Kidney (tissue), 14 donors: ENCODE measurements around the gene EMC1. TPM values are rescaled to one million over a fixed set of nuclear protein-coding genes. Genes with fewer than 3 reads are reported as not detected.

Source experiments
- DNase-seq, 5 donors: peaks; one replicate each; pipeline ENCODE4 v3.0.0-alpha.2; 2013 to 2020
- FAIRE-seq: peaks from 2 replicates; lab custom pipeline; 2012; peaks lifted over from hg19 to GRCh38; lab: Jason Lieb, UNC
- H3K27ac ChIP-seq, 2 donors: one replicate each; pipeline ENCODE4 v1.7.0; 2013; ENCODE audit warnings: low read depth in 2 of 2, low read length in 2 of 2, inconsistent platforms in 1 of 2
- H3K27me3 ChIP-seq: one replicate; pipeline ENCODE4 v1.7.1; 2013; ENCODE audit warnings: low read length, inconsistent platforms; ENCODE audit not compliant: control insufficient read depth, insufficient read depth
- H3K36me3 ChIP-seq, 3 donors: one replicate each; pipeline versions ENCODE4 v1.7.0 to v1.7.1; 2013; ENCODE audit warnings: low read length in 3 of 3, control low read depth in 1 of 3, inconsistent platforms in 1 of 3; ENCODE audit not compliant: insufficient read depth in 3 of 3, control insufficient read depth in 2 of 3
- H3K4me1 ChIP-seq, 3 donors: one replicate each; pipeline versions ENCODE4 v1.7.0 to v1.7.1; 2013; ENCODE audit warnings: low read length in 3 of 3, inconsistent platforms in 1 of 3, low read depth in 1 of 3; ENCODE audit not compliant: control insufficient read depth in 2 of 3, insufficient read depth in 2 of 3
- H3K4me3 ChIP-seq, 3 donors: one replicate each; pipeline versions ENCODE4 v1.7.0 to v1.8.1; 2013; ENCODE audit warnings: low read length in 3 of 3, control low read depth in 1 of 3, inconsistent platforms in 1 of 3
- H3K9ac ChIP-seq, 3 donors: one replicate each; pipeline versions ENCODE4 v1.7.0 to v1.7.1; 2013; ENCODE audit warnings: low read length in 3 of 3, control low read depth in 1 of 3, inconsistent platforms in 1 of 3
- H3K9me3 ChIP-seq, 3 donors: one replicate each; pipeline versions ENCODE4 v1.7.0 to v1.7.1; 2013; ENCODE audit warnings: low read length in 3 of 3, control low read depth in 1 of 3, inconsistent platforms in 1 of 3; ENCODE audit not compliant: control insufficient read depth in 2 of 3, insufficient read depth in 1 of 3
- CTCF ChIP-seq: IDR thresholded peaks from 3 replicates; pipeline ENCODE4 v1.5.1; 2012; ENCODE audit warnings: mild to moderate bottlenecking, moderate library complexity, borderline replicate concordance; ENCODE audit not compliant: insufficient read depth; ENCODE audit errors: extremely low read depth
- intact Hi-C: fragments of 100-400 bp; cut with DNase I; formaldehyde crosslinking; loops from one replicate; pipeline ENCODE4 v1.11.1; 2022
- polyA plus RNA-seq: library from polyadenylated mRNA; stranded (reverse); fragments of 350-450 nt; fragmentation: Illumina TruSeq; extraction: RNeasy Lipid Tissue Mini Kit (QIAGEN cat#74804); gene quantifications from one replicate; pipeline ENCODE4 v1.2.3, GENCODE V29; 2014; ENCODE audit warnings: low read depth, low replicate concordance; ENCODE audit not compliant: insufficient read depth
- total RNA-seq: library from RNA; stranded (reverse); fragmentation: NEBNext Ultra II Directional; extraction: Animal tissue kit (Norgen Biotek cat#: 25700); gene quantifications from one replicate; pipeline ENCODE4 v1.2.1, GENCODE V29; 2021
- donor health status: control.
- donor health status: control.
- donor health status: control.
- donor health status: control.
- donor health status: control.
- donor health status: DM: yes; HTN: yes; CAD: no.
- donor health status: Normal renal cell carcinoma (clear cell type).

Gene EMC1
- total and polyA plus RNA-seq, 2 donors from 2014 or later, result 14.7 to 42.0 TPM

GRCh38 chr1:19169642-19170041 lies 81.7 kb downstream of the EMC1 start:
- H3K36me3 ChIP-seq, result peaks cover 22 to 80% (median 70%) of the 10 kb centered on the region in 3 donors
- no peaks in the 10 kb centered on the region for H3K9me3 ChIP-seq
- H3K27ac ChIP-seq, result no peak overlapping the region
- H3K4me1 ChIP-seq, result peaks cover 0 to 2% (median 0%) of the 10 kb centered on the region in 3 donors
- intact Hi-C loops, result no loop called here
- H3K9ac ChIP-seq, result no peak overlapping the region
- FAIRE-seq (no peak), DNase-seq (no peak)
- H3K4me3 ChIP-seq, result no peak overlapping the region
- TF ChIP-seq CTCF, result no peak
- no peaks in the 10 kb centered on the region for H3K27me3 ChIP-seq

- intact Hi-C loops, result no loop called here
- peaks cover 21 to 84% (median 74%) of the 10 kb centered on the region in 3 donors for H3K36me3 ChIP-seq
- H3K4me1 ChIP-seq, result peaks cover 0 to 2% (median 0%) of the 10 kb centered on the region in 3 donors
- no peak for TF ChIP-seq CTCF
- FAIRE-seq, result no peak
- H3K4me3 ChIP-seq, result no peak overlapping the region
- no peak overlapping the region for H3K27ac ChIP-seq
- DNase-seq, result no peak
- no peaks in the 10 kb centered on the region for H3K27me3 ChIP-seq
- no peak overlapping the region for H3K9ac ChIP-seq
- H3K9me3 ChIP-seq, result no peaks in the 10 kb centered on the region
Observed at GRCh38 chr1:19167140-19167539, 84.2 kb downstream of the EMC1 start.

- intact Hi-C loops, result no loop called here
- peaks cover 0 to 2% (median 0%) of the 10 kb centered on the region in 3 donors for H3K4me1 ChIP-seq
- DNase-seq (no peak), FAIRE-seq (no peak)
- H3K27me3 ChIP-seq, result no peaks in the 10 kb centered on the region
- H3K9me3 ChIP-seq, result no peaks in the 10 kb centered on the region
- peaks cover 26 to 90% (median 74%) of the 10 kb centered on the region in 3 donors for H3K36me3 ChIP-seq
- no peak overlapping the region for H3K9ac ChIP-seq
- no peak overlapping the region for H3K27ac ChIP-seq
- H3K4me3 ChIP-seq, result no peak overlapping the region
- TF ChIP-seq CTCF, result no peak
Observed at GRCh38 chr1:19166066-19166465, 85.3 kb downstream of the EMC1 start.

Other genes starting within 250 kb of the EMC1 start
- gene UBR4, start 41.3 kb downstream of the EMC1 start, total RNA-seq, result 167 TPM
- 319 TPM for gene UBR4, start 41.3 kb downstream of the EMC1 start, polyA plus RNA-seq
- gene MRTO4, start 281 bp upstream of the EMC1 start, total RNA-seq, result 24.5 TPM
- gene MRTO4, start 281 bp upstream of the EMC1 start, polyA plus RNA-seq, result 18.6 TPM
- 6.2 TPM for gene AKR7A3, start 37.2 kb upstream of the EMC1 start, total RNA-seq
- 108 TPM for gene AKR7A3, start 37.2 kb upstream of the EMC1 start, polyA plus RNA-seq
- 53.1 TPM for gene AKR7A2, start 60.6 kb upstream of the EMC1 start, total RNA-seq
- 139 TPM for gene AKR7A2, start 60.6 kb upstream of the EMC1 start, polyA plus RNA-seq
- 12.2 TPM for gene SLC66A1, start 60.8 kb upstream of the EMC1 start, total RNA-seq
- gene SLC66A1, start 60.8 kb upstream of the EMC1 start, polyA plus RNA-seq, result 14.7 TPM
- 265 TPM for gene CAPZB, start 234.0 kb upstream of the EMC1 start, total RNA-seq
- gene CAPZB, start 234.0 kb upstream of the EMC1 start, polyA plus RNA-seq, result 253 TPM